Measurements from ENCODE around the gene DPF3. TPM values are rescaled to one million over a fixed set of nuclear protein-coding genes. Genes with fewer than 3 reads are reported as not detected.
"Not testable (repeated sequence)": the region's sequence is repeated elsewhere in the genome, so short reads cannot be mapped to it uniquely, and the experiment has no call there.

DPF3 gene
- total and polyA plus RNA-seq, 8 donors: 1.4 to 3.6 (median 1.9) TPM

DNA sequence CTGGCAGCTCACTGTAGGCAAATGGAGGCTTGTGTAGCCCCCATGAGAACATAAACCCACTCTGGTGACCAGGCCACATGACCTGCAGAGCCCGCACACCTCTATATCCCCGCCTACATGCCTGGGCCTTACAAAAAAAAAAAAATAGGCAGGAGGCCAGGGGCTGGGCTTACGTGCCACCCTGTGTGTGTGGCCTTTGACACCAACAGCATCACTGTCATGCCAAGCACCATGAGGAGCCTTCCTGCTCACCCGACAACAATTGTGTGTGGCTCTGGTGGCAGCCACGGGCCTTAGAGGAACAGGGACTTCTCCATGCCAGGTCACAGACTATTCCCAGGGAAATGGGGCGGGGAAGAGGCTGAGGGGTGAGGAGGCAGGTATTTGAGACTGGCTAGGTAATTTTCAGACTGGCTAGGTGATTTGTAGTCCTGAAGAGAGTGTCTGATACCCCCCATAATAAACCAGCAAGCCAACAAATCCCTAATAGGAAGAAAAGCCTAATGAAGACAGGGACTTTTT, 140.0 kb downstream of the DPF3 start:
- H3K27ac ChIP-seq: no peak overlapping the region
- TF ChIP-seq, protein P1, sequence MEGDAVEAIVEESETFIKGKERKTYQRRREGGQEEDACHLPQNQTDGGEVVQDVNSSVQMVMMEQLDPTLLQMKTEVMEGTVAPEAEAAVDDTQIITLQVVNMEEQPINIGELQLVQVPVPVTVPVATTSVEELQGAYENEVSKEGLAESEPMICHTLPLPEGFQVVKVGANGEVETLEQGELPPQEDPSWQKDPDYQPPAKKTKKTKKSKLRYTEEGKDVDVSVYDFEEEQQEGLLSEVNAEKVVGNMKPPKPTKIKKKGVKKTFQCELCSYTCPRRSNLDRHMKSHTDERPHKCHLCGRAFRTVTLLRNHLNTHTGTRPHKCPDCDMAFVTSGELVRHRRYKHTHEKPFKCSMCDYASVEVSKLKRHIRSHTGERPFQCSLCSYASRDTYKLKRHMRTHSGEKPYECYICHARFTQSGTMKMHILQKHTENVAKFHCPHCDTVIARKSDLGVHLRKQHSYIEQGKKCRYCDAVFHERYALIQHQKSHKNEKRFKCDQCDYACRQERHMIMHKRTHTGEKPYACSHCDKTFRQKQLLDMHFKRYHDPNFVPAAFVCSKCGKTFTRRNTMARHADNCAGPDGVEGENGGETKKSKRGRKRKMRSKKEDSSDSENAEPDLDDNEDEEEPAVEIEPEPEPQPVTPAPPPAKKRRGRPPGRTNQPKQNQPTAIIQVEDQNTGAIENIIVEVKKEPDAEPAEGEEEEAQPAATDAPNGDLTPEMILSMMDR (IDR thresholded peaks at IDR 0.05): no peak
- H3K27me3 ChIP-seq: no peaks in the 10 kb centered on the region
- H3K36me3 ChIP-seq: no peaks in the 10 kb centered on the region
- DNase-seq (no peak), ATAC-seq (no peak)
- peaks cover 0 to 10% of the 10 kb centered on the region in 2 donors for H3K9me3 ChIP-seq
- no peaks in the 10 kb centered on the region for H3K4me1 ChIP-seq
- intact Hi-C loops (cut with DNase I): no loop called here
- no peak overlapping the region for H3K4me3 ChIP-seq

DNA sequence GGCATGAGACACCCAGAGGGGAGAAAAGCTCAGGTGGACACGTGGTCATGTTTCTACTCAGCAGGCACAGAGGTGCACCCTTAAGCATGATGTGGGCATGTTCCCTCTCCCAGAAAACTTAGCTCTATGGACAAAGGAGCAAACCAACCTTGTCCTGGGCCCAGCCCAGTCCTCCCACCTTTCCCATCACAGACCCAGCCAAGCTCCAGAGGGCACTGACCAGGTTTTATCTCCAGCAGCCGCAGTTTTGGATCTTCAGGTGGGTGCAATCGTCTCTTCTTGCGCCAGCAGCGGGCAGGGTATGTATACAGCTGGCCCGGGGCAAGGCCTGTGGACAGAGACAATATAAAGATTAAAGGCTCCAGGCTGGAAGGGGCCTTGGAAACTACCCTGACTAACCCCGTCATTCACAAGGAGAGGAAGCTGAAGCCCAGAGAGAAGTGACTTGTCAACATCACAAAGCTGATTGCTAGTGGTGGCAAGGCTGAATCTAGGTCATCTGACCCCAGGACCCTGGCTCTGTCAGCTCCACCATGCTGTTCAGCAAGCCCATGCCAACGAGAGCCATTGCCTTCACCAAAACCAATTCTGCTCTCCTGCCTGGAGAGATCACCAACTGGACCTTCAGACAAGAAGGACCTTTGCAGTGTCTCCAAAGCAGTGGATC, 140.7 kb downstream of the DPF3 start:
- no peak for DNase-seq
- Histone ChIP-seq H3K27me3 (no peaks in the 10 kb centered on the region), H3K27ac (no peak overlapping the region), H3K4me1 (no peaks in the 10 kb centered on the region), H3K4me3 (no peak overlapping the region), H3K36me3 (no peaks in the 10 kb centered on the region), H3K9me3 (peaks cover 0 to 9% of the 10 kb centered on the region in 2 donors)
- ATAC-seq: no peak
- intact Hi-C loops (cut with DNase I): no loop called here
- TF ChIP-seq, protein P1 (IDR thresholded peaks at IDR 0.05): no peak

DNA sequence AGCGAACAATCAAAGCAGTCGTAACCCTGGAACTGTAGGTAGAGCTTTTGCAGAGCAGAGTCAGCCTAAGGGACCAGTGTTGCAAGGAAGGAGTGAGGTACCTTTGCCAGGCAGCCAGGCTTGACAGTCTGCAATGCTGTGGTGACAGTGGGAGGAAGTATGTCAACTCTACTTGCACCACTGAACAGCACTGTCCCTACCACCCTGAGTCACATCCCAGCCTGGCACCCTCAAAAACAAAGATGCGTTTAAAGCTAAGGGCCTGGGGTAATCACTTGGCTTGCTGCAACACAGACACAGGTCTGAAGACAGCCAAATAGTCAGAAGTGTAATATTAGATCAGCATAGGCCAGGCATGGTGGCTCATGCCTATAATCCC, 141.9 kb downstream of the DPF3 start:
- no peaks in the 10 kb centered on the region for H3K4me1 ChIP-seq
- TF ChIP-seq, protein P1 (IDR thresholded peaks at IDR 0.05): no peak
- intact Hi-C loops (cut with DNase I): no loop called here
- no peaks in the 10 kb centered on the region for H3K27me3 ChIP-seq
- peaks cover 0 to 10% of the 10 kb centered on the region in 2 donors for H3K9me3 ChIP-seq
- no peak for ATAC-seq
- H3K36me3 ChIP-seq: no peaks in the 10 kb centered on the region
- no peak overlapping the region for H3K4me3 ChIP-seq
- no peak overlapping the region for H3K27ac ChIP-seq
- no peak for DNase-seq

DNA sequence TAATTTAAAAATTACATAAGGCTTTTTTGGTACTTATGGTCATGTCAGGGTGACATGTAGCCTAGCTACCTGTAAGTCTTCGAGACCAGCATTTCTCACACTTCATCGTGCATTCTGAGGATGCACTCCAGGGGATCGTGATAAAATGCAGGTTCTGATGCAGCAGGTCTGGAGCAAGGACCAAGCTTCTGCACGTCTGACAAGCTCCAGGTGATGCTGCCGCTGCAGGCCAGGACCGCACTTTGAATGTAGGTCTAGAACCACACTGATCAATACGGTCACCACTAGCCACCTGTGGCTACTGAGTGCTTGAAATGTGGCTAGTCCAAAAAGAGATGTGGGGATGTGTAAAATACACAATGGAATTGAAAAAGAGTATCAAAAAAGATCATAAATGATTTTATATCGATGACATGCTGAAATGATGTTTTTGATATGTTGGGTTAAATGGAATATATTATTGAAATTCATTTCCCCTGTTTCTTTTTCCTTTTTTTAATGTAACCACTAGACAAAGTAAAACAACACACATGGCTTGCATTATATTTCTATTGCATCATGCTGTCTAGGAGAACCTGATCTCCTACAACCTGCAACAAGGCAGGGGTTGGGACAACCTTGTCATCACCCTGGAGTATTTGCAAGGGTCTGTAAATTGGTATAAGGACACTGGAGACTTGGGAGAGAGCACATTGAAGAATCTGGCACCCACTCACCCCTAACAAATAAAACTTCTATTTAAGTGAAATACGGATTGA, 142.4 kb downstream of the DPF3 start:
- Histone ChIP-seq H3K27ac (no peak overlapping the region), H3K36me3 (no peaks in the 10 kb centered on the region), H3K27me3 (no peaks in the 10 kb centered on the region), H3K9me3 (peaks cover 0 to 10% of the 10 kb centered on the region in 2 donors), H3K4me1 (no peaks in the 10 kb centered on the region), H3K4me3 (no peak overlapping the region)
- TF ChIP-seq, protein P1 (IDR thresholded peaks at IDR 0.05): no peak
- DNase-seq (no peak), ATAC-seq (no peak)
- intact Hi-C loops (cut with DNase I): no loop called here

DNA sequence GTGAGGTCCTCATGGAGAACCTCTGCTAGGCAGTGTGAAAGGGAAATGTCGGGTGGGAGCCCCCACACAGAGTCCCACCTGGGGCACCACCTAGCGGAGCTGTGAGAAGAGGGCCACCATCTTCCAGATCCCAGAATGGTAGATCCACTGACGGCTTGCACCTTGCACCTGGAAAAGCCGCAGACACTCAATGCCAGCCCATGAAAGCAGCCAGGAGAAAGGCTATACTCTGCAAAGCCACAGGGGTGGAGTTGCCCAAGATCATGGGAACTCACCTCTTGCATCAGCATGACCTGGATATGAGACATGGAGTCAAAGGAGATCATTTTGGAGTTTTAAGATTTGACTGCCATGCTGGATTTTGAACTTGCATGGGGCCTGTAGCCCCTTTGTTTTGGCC, 145.0 kb downstream of the DPF3 start:
- H3K4me1 ChIP-seq; H3K36me3 ChIP-seq; H3K27me3 ChIP-seq; DNase-seq; intact Hi-C loops (cut with DNase I); H3K27ac ChIP-seq; H3K4me3 ChIP-seq; ATAC-seq; H3K9me3 ChIP-seq: not testable (repeated sequence)

All from left lung (tissue), 10 donors.